NOMO-1 treated with dmso at 0.1 percent for 144 hours (cell line): ENCODE measurements around the gene MYG1.

Source experiments
- DNase-seq: peaks from one replicate; lab custom pipeline; 2025; ENCODE audit not compliant: unreplicated experiment; lab: John Stamatoyannopoulos, UW

Gene MYG1

GRCh38 chr12:53299454-53300180, at the start of gene MYG1:
Gene MYG1, plus strand, starts transcription at chr12:53299695. Its CDS starts 43 bp downstream, at chr12:53299738.
- peak; percentile 76 for DNase-seq

GRCh38 chr12:53251477-53252348, 47.8 kb upstream of the MYG1 start:
- peak; percentile 58 for DNase-seq

- no peak for DNase-seq
Measured at GRCh38 chr12:53252349-53252916, 47.1 kb upstream of the MYG1 start.

- no peak for DNase-seq
Measured at GRCh38 chr12:53253298-53253697, 46.2 kb upstream of the MYG1 start.

GRCh38 chr12:53254816-53255545, 44.5 kb upstream of the MYG1 start:
- no peak for DNase-seq

GRCh38 chr12:53255996-53256395, 43.5 kb upstream of the MYG1 start:
- DNase-seq, result peak; percentile 91

GRCh38 chr12:53258541-53259539, 40.7 kb upstream of the MYG1 start:
- no peak for DNase-seq

GRCh38 chr12:53259891-53260290, 39.6 kb upstream of the MYG1 start:
- DNase-seq, result no peak

- no peak for DNase-seq
Measured at GRCh38 chr12:53265783-53266182, 33.7 kb upstream of the MYG1 start.

- peak; percentile 61 for DNase-seq
Measured at GRCh38 chr12:53267306-53267998, 32.0 kb upstream of the MYG1 start.

- DNase-seq, result peak; percentile 63
Measured at GRCh38 chr12:53267999-53268629, 31.4 kb upstream of the MYG1 start, which contains the start of gene ESPL1. Gene ESPL1, plus strand, starts transcription at chr12:53268299. Its CDS starts 468 bp downstream, at chr12:53268767.

GRCh38 chr12:53268630-53269562, 30.6 kb upstream of the MYG1 start:
- DNase-seq, result no peak

- DNase-seq, result no peak
Measured at GRCh38 chr12:53274445-53274844, 25.1 kb upstream of the MYG1 start.

GRCh38 chr12:53276511-53276910, 23.0 kb upstream of the MYG1 start:
- no peak for DNase-seq

- no peak for DNase-seq
Measured at GRCh38 chr12:53277981-53278380, 21.5 kb upstream of the MYG1 start.

GRCh38 chr12:53279283-53279869, 20.1 kb upstream of the MYG1 start:
- no peak for DNase-seq

- DNase-seq, result no peak
Measured at GRCh38 chr12:53279888-53280498, 19.5 kb upstream of the MYG1 start.
